Fibroblast of skin of left biceps (primary cell): Measurements from ENCODE around the gene PAPSS1.
"Not testable (repeated sequence)": the region's sequence is repeated elsewhere in the genome, so short reads cannot be mapped to it uniquely, and the experiment has no call there.

ENCODE experiments used
- DNase-seq, 2 experiments: peaks; one replicate each; pipeline ENCODE4 v3.0.0-alpha.2; 2013; ENCODE audit warnings: low read depth in 2 of 2

The PAPSS1 gene

GRCh38 chr4:107726131-107726925, 6.3 kb upstream of the PAPSS1 start:
- DNase-seq: not testable (repeated sequence)

DNA sequence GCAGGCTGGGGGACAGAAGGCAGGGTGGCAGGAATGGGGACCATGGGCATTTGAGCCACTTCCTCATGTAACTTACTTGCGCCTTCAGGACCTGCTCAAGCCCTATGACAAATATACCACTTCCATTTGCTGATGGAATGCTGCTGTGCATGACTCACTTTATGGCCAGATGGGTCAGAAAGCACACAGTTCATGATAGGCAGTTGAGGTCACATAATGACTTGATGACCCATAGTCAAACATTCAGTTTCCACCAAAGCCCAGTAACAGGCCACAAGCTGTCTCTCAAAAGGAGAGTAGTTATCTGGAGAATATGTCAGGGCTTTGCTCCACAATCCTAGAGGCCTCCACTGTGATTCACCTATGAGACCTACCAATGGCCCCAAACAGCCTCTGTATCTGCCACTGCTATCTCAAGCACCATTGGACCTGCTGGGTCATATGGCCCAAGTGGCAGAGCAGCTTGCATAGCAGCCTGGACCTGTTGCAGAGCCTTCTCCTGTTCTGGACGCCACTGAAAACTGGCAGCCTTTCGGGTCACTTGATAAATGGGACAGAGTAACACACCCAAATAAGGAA, 5.3 kb upstream of the PAPSS1 start:
- DNase-seq: no peak

- not testable (repeated sequence) for DNase-seq
Measured at GRCh38 chr4:107723331-107723730, 3.3 kb upstream of the PAPSS1 start.

DNA sequence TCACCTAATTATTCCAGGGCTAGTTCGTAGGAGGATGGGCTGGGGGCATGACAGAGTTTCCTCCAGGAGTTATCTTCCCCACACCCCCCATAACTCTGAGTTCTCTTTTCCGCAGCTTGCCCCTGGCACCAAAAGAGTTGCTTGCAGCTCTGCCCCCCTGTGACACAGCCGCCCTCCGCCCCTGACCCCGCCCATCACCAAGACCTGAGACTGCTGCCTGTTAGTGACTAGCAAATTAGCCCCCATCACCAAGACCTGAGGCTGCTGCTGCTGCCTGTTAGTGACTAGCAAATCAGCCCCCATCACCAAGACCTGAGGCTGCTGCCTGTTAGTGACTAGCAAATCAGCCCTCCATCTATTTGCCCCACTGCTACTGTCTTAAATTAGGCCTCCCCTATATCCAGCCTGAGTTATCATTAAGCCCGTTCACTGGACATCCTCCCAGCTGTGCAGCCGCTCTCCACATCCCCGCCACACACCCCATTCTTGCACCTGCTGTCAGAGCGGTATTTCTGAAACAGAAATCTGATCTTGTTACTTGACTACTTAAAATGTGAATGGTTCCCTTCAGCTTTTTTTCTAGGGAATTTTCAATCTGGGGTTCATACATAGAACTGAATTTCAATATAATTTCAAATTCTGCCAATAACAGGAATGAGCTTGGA, 1.5 kb upstream of the PAPSS1 start:
- DNase-seq: no peak

- DNase-seq: no peak
Measured at GRCh38 chr4:107719207-107719921, 670 bp downstream of the PAPSS1 start.

DNA sequence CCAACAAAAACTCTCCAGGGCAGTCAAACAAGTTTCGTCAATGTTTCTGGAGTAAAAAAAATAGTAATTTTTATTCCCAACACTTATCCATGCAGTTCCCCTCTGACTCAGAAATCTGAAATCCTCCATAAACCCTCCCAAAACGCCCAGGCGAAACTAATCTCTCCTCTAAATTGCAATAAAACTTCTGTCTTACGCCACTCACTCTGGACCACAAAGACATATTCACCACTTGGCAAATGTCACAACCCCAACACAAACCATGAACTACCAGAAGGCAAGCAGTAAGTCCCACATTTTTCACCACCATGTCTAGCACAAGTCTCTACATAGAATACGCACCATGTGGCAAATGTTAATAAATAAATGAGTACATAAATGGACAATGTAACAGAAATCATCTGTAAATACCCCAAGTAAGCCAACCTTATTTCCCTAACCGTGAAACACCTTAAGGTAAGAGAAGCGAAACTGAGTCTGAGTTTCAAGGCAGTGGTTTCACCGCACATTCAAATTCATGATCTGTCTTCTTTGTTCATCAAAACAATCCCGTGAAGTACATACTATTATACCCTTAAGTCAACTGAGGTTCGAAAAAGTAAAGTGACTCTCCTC, 1.6 kb downstream of the PAPSS1 start:
- DNase-seq: no peak

DNA sequence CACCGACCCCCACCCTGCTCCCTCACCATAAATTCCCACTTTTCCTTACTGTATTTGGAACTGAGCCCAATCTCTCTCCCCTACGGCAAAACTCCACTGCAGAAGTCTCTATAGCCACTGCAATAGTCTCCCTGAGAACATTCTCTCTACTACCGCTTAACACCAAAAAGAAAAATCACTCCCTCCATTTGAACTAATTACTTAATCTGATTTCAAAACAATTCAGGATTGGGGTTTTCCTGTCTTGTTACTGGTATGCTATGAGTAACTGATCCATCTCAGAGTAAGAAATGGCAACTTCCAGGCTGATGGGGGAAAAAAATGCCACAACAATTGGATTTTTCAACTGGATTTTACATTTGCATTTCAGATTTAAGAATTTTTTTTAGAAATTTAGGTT, 5.8 kb downstream of the PAPSS1 start:
- no peak for DNase-seq

- DNase-seq: no peak
Measured at GRCh38 chr4:107712236-107712635, 7.8 kb downstream of the PAPSS1 start.

DNA sequence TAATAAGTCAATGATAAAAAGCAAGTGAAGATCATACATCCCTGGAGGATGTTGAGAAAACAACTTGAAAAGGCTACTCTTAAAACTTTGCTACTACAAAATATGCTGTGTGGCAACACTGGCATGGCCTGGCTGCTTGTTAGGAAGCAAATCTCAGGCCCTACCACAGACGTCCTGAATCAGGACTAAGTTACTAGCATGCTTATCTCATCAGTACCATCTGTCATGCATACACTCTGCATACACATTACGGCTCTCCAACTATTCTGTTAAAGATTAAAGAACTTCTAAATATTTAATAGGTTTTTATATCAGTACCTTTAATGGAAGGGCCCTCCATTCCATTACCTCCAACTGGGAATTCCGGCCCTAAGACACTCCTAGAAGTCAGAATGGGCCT, 8.2 kb downstream of the PAPSS1 start:
- DNase-seq: no peak

DNA sequence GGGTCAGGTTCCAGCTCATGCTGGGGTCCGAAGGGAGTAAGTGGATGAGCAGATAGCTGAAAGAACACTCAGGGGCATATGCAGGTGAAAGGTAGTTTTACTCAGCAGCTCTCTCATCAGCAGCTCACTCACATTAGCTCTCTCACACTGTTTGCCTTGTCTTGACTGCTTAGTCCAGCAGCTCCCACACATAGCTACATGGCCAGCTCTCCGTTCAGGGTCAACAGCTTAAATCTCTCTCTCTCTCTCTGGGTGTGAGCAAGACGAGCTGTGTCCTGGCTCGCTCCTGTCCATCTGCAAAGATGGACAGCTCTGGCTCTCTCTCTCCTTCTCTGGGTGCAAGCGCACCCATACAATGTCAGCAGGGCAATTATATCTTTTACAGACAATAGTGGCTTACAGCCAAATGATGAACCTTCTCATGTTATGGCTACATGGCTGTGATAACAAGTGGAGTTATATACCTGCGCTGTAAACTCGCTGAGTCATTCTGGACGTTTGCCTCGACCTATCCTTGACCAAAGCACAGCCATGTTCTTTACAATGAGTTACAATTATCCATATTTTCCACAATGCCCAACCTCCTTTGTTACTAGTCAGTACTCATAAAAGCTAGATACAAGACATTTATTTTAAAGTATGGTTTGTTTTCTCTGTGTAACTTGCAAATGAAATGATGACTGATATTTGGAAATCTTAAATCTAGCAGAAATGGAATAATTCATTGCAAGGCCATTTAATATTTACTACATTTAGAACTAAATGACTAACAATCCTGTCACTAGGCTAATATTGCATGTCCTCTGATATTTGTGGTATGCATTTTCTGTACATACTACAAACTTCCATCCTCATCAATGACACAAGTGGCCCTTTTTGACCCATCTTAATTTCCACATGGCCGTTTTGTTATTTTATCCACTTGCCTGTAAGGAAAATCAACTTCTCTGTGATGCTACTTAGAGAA, 9.3 kb downstream of the PAPSS1 start:
- DNase-seq: no peak

- no peak for DNase-seq
Measured at GRCh38 chr4:107709916-107710315, 10.1 kb downstream of the PAPSS1 start.

DNA sequence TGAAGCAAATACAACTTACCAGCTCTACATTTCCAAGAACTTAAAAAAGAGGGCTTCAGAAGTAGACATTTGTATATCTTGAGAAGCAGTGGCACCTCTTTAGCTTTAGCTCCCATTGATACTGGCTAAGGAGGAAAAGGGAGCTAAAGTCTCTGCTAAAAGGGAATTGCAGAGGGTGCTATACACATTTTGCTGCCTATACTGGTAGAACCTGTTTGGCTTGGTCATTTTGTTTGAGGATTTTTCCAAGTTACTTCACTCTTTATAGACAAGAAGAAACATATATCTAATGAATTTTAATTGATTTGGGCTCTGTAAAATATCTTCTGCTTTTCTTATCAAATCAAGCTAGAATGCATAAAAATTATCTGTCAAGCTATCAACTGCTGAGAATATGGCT, 11.8 kb downstream of the PAPSS1 start:
- DNase-seq: no peak

DNA sequence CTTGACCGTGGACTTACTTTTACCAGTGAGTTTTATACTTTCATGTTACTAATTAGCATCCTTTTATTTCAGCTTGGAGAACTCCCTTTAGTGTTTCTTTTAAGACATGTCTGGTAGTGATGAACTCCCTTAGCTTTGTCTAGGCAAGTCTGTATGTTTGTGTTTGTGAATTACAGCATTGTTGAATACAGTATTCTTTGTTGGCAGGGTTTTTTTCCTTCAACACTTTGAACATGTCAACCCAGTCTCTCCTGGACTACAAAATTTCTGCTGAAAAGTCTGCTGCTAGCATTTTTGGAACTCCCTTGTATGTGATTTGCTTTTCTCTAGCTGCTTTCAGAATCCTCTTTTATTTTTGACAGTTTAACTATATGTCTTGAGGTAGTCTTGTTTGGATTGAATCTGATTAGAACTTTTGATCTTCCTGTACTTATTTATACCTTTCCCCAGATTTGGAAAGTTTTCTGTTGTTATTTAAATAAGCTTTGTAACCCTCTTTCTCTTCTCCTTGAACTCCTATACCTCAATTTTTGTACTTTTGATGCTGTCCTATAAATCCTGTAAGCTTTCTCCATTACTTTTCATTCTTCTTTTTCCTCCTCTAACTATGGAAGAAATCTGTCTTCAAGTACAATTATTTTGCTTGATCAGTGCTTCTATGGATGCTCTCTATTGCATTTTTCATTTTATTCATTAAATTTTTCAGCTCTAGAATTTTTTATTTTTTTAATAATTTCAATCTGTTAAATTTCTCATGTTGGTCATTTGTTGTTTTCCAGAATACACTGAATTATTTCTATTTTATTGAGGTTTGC, 14.1 kb downstream of the PAPSS1 start:
- no peak for DNase-seq

GRCh38 chr4:107701565-107701964, 18.5 kb downstream of the PAPSS1 start:
- no peak for DNase-seq

DNA sequence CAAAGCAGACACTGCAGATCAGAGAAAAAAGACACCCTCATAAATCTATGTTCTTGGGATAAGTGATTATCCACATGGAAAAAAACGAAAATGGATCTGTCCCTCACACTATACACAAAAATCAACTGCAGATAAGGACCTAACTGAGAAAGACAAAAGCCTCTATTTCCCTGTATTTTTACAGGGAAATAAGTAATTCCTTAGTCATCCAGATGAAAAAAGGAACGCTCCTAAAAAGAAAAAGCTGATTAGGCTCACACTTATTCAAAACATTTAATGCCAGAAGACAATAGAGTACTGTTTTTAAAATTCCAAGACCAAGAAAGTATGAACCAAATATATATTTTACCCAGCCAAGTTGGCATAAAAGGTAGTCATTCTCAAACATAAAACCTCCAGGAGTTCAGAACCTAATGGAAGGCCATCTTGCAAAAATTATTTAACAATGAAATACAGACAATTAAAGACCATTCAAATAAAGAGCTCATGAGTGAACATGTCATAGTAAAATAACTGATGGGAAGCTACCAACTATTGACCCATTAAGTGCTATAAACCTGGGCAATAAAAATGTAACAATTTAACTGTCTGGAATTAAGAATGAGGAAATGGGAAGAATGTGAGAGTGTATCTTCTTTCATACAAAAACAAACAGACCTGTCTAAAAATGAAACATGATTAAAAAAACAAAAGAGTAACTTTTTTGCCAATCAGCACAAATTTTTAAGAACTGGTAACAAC, 20.4 kb downstream of the PAPSS1 start:
- no peak for DNase-seq

DNA sequence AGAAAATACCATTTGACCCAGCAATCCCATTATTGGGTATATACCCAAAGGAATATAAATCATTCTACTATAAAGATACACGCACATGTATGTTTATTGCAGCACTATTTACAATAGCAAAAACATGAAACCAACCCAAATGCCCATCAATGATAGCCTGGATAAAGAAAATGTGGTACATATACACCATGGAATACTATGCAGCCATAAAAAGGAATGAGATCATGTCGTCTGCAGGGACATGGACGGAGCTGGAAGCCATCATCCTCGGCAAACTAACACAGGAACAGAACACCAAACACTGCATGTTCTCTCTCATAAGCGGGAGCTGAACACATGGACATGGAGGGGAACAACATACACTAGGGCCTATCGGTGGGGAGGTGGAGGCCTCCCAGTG, 23.8 kb downstream of the PAPSS1 start:
- DNase-seq: not testable (repeated sequence)

DNA sequence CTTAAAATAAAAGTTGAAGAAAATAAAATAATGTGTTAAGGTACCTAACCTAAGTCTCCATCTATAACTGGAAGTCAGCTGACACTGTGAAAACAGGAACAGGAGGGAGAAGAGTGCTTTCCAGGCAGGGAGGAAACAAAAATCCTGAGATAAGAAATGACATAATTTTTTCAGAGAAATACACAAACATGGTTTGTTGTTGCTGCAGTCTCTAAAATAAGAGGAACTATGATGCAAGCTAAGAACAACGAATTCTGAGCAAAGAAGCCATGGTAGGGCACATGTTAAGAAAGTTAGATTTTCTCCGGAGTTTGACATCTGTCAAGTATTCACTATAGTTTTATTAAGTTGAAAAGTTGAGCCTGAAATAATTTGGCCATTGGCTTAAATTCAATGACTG, 26.9 kb downstream of the PAPSS1 start:
- DNase-seq: no peak

GRCh38 chr4:107692202-107692601, 27.8 kb downstream of the PAPSS1 start:
- no peak for DNase-seq

DNA sequence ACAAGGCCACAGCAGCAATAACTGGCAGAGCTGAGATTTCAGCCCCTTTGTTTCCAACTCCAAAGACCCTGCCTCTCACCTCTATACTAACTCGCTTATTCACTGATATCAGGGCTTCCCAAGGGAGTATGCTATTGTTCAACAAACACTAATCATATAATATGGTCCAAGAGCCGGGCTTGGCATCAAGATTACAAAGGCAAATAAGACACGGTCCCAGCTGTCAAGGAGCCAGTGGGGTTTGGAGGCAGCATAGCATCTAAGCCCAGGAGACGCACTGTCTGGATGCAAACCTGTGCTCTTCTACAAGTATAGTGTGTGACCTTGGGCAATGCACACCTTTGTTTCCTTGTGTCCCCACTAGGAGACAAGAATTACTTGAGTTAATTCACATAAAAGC, 28.7 kb downstream of the PAPSS1 start:
- DNase-seq: no peak
